GM12873 (cell line): Measurements from ENCODE around the gene NDUFB1.

Experiments used
- CTCF ChIP-seq: IDR thresholded peaks from 2 replicates; pipeline ENCODE4 v1.5.1; 2012; ENCODE audit warnings: low read depth, mild to moderate bottlenecking, moderate library complexity, low read length, control low read depth; ENCODE audit not compliant: insufficient read depth; ENCODE audit errors: missing control alignments

The NDUFB1 gene

GRCh38 chr14:92121670-92122350, at the start of gene NDUFB1, which contains the start of gene CPSF2:
Gene NDUFB1 (minus strand): TSS chr14:92121706. CDS start chr14:92117637, 4,069 bp downstream.
Gene CPSF2 (plus strand): TSS chr14:92121969. CDS start chr14:92130985, 9,016 bp downstream.
- TF ChIP-seq CTCF = no peak

GRCh38 chr14:92164958-92165357, 43.5 kb upstream of the NDUFB1 start:
- no peak for TF ChIP-seq CTCF

- TF ChIP-seq CTCF = no peak
Observed at GRCh38 chr14:92161521-92161920, 40.0 kb upstream of the NDUFB1 start.

GRCh38 chr14:92160619-92161018, 39.1 kb upstream of the NDUFB1 start:
- TF ChIP-seq CTCF = no peak

GRCh38 chr14:92154283-92154942, 32.9 kb upstream of the NDUFB1 start:
- no peak for TF ChIP-seq CTCF

GRCh38 chr14:92153581-92153980, 32.1 kb upstream of the NDUFB1 start:
- TF ChIP-seq CTCF = no peak

GRCh38 chr14:92144708-92145107, 23.2 kb upstream of the NDUFB1 start:
- no peak for TF ChIP-seq CTCF
